ENCODE data around the gene LDLRAD4.

Gene LDLRAD4

DNA sequence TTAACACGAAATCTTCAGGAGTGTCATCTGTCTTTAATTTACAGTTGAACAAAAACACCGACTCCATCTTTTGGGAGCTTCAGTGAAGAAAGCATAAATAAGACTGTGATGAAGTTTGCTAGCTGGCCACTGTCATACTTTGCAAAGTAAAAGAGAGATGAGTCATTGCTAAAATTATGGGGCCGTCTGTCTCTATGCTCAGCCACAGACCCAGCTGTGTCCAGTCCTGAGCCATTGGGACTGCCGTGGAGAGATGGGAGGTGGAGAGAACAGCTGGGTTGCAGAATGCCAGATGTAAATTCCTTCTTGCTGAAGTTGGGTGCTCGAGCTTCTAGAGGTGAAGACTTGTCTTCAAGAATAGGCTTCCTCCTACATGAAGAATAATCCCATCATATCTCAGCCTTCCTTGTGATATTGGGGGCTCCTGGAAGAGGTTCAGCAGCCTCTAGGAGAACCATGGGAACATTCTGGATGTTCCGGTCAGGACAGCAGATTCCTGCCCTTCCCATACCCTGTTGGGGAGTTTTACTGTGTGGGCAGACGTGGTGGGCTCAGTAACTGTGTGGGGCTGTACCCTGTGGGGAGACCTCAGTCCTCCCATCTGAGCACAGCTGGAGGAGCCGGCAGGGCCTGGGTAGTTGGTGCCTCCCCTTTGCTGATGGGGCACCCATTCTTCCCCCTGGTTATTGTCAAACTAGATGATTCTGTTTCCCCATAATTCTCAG, 71.1 kb downstream of the LDLRAD4 start:
- TF ChIP-seq, protein P1, sequence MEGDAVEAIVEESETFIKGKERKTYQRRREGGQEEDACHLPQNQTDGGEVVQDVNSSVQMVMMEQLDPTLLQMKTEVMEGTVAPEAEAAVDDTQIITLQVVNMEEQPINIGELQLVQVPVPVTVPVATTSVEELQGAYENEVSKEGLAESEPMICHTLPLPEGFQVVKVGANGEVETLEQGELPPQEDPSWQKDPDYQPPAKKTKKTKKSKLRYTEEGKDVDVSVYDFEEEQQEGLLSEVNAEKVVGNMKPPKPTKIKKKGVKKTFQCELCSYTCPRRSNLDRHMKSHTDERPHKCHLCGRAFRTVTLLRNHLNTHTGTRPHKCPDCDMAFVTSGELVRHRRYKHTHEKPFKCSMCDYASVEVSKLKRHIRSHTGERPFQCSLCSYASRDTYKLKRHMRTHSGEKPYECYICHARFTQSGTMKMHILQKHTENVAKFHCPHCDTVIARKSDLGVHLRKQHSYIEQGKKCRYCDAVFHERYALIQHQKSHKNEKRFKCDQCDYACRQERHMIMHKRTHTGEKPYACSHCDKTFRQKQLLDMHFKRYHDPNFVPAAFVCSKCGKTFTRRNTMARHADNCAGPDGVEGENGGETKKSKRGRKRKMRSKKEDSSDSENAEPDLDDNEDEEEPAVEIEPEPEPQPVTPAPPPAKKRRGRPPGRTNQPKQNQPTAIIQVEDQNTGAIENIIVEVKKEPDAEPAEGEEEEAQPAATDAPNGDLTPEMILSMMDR (conservative IDR thresholded peaks at IDR 0.05): no peak
- no peak for TF ChIP-seq ZFX (IDR thresholded peaks at IDR 0.05)
- no peak overlapping the region for H3K27ac ChIP-seq

GRCh38 chr18:13290856-13291271, 72.3 kb downstream of the LDLRAD4 start:
- H3K27ac ChIP-seq: no peak overlapping the region
- TF ChIP-seq ZFX (IDR thresholded peaks at IDR 0.05): no peak
- TF ChIP-seq, protein P1 (conservative IDR thresholded peaks at IDR 0.05): no peak

DNA sequence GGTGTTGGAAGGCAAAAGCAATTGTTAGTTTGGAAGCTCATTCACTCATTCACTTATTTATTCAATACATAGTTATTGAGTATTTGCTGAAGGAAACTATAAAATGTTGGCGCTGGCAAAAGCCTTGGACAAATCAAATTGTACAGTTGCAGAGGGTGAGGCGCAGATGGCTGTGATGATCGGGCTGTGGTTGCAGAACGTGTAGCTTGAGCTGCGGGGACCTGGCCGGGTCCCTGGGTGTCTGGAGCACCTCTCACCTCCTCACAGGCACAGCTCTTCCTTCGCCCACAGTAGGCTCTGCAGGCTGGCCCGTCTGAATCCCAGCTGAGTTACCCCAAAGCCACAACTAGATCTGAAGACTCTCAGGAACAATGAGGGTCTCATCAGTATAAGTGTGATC, 72.7 kb downstream of the LDLRAD4 start:
- TF ChIP-seq, protein P1 (conservative IDR thresholded peaks at IDR 0.05): no peak
- no peak for TF ChIP-seq ZFX (IDR thresholded peaks at IDR 0.05)
- H3K27ac ChIP-seq: no peak overlapping the region

DNA sequence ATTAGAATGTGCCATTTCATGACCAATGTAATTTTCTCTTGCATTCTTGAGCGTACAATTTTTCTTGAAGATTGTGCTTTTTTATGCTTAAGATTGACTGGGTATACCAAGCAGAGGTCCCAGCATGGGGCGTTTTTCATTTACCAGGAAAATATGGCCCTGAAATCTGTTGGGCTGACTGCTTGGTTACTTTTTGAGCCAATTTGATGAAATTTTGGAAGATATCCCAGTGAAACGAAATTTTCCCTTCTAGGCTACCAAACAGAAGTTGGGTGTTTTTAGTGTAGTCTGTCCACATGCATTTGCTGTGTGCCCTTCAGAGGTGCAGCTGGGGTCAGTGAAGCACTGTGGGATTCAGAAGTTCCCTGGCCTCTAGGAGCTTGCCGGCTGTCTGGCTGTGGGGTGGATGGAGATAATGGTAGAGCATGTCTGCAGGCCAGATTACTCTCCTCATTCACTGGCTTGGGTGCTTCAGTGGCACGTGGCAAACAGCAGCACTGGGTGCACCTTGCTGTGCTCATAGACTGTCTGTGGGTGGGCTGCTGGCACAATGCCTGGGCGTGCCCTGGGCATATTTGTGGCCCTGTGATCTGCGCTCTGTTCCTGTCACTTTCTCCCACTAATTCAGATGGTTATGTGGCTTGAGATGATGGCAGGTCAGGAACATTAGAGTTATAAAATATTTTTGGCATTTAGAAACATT, 73.3 kb downstream of the LDLRAD4 start:
- no peak overlapping the region for H3K27ac ChIP-seq
- TF ChIP-seq, protein P1 (conservative IDR thresholded peaks at IDR 0.05): no peak
- TF ChIP-seq ZFX (IDR thresholded peaks at IDR 0.05): no peak

DNA sequence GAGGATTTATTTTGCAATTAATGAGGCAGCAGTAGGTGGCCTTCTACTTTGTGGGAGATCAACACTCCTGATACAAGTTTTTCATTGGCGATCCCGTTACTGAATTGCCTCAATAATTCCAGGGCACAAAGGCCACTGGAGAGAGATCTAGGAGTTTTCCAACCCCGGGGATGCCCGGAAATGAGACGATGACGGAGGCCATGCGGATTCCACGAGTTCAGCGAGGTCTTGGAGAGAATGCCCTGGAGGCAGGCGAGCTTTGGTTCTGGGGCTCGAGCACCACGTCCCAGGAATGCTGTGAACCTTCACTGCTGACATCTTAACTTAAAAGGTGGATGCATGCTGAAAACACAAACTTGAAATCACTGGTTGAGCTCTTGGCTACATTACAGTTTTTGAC, 74.2 kb downstream of the LDLRAD4 start:
- no peak for TF ChIP-seq ZFX (IDR thresholded peaks at IDR 0.05)
- TF ChIP-seq, protein P1 (conservative IDR thresholded peaks at IDR 0.05): no peak
- H3K27ac ChIP-seq: no peak overlapping the region

DNA sequence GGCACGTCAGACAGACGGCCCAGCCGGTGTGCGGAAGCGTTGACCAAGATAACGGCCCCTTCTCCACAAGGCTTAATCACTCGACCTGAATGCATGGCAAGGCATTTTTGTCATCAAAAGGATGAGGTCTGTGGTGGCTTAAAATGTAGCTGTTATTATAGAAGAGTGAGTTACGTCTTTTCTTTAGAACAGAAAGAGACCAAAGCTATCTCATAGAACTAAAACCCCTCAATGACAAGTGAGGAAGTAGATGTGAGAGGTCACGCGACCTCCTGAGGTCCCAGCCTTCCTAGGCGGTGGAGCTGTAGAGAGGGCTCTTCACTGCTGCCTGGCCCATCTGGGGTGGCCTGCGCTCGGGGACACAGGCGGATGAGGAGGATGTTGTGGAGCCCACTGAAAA, 75.7 kb downstream of the LDLRAD4 start:
- no peak overlapping the region for H3K27ac ChIP-seq
- TF ChIP-seq ZFX (IDR thresholded peaks at IDR 0.05): no peak
- TF ChIP-seq, protein P1 (conservative IDR thresholded peaks at IDR 0.05): no peak

- TF ChIP-seq, protein P1 (conservative IDR thresholded peaks at IDR 0.05): no peak
- TF ChIP-seq ZFX (IDR thresholded peaks at IDR 0.05): no peak
- no peak overlapping the region for H3K27ac ChIP-seq
Observed at GRCh38 chr18:13295894-13296293, 77.3 kb downstream of the LDLRAD4 start.
